NB4 (cell line): ENCODE results near the gene YTHDC1.

Experiments
- CTCF ChIP-seq: IDR thresholded peaks from one replicate; pipeline ENCODE4 v1.5.1; 2012; ENCODE audit warnings: low read depth, low read length
- POLR2A ChIP-seq: IDR thresholded peaks from 2 replicates; pipeline ENCODE4 v1.6.1; 2011; ENCODE audit warnings: mild to moderate bottlenecking; ENCODE audit not compliant: insufficient read length; ENCODE audit errors: extremely low read depth

- TF ChIP-seq POLR2A (no peak), CTCF (no peak)
Measured at GRCh38 chr4:68287704-68288392, 62.0 kb downstream of the YTHDC1 start.
